Neuron (in vitro differentiated cells): Measurements from ENCODE around the gene IFNA8.
"Not testable (repeated sequence)": the region's sequence is repeated elsewhere in the genome, so short reads cannot be mapped to it uniquely, and the experiment has no call there.

ENCODE experiments used
- H2AFZ ChIP-seq: one replicate; pipeline ENCODE4 v1.6.1; 2013; ENCODE audit warnings: low read depth, mild to moderate bottlenecking, inconsistent platforms, low read length, moderate library complexity
- H3K27me3 ChIP-seq: one replicate; pipeline ENCODE4 v1.6.1; 2013; ENCODE audit warnings: low read length; ENCODE audit not compliant: insufficient read depth
- H3K36me3 ChIP-seq: one replicate; pipeline ENCODE4 v1.6.1; 2013; ENCODE audit warnings: low read length; ENCODE audit not compliant: insufficient read depth
- H3K4me1 ChIP-seq: one replicate; pipeline ENCODE4 v1.6.1; 2013; ENCODE audit warnings: low read length; ENCODE audit not compliant: insufficient read depth
- H3K4me3 ChIP-seq: 2 replicates; pipeline ENCODE4 v1.5.1; 2013; ENCODE audit warnings: mild to moderate bottlenecking, low read length, moderate library complexity
- H3K9me3 ChIP-seq: one replicate; pipeline ENCODE4 v1.6.1; 2013; ENCODE audit warnings: low read length

Gene IFNA8

DNA sequence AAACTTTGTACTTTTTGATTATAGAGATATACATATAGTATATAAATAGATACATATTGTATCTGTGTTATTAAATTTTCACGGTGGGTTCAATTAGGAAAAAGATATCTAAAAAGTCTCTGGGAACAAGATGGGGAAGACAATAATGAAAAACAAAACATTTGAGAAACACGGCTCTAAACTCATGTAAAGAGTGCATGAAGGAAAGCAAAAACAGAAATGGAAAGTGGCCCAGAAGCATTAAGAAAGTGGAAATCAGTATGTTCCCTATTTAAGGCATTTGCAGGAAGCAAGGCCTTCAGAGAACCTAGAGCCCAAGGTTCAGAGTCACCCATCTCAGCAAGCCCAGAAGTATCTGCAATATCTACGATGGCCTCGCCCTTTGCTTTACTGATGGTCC is 31.2 kb downstream of the IFNA8 start, which contains the start of gene IFNA1:
TSS of gene IFNA1 (plus strand) at position 301 of the 400 bp plus-strand sequence. CDS start at position 370, 69 bp downstream.
- Histone ChIP-seq H2AFZ (no peak within 1 kb of the TSS), H3K36me3 (no peaks in the 10 kb centered on the region), H3K9me3 (no peaks in the 10 kb centered on the region), H3K4me3 (no peak within 1 kb of the TSS), H3K27me3 (no peaks in the 10 kb centered on the region), H3K4me1 (no peaks in the 10 kb centered on the region)

GRCh38 chr9:21443849-21444625 is 35.1 kb downstream of the IFNA8 start:
- no peak overlapping the region for H2AFZ ChIP-seq
- no peaks in the 10 kb centered on the region for H3K4me1 ChIP-seq
- H3K36me3 ChIP-seq = no peaks in the 10 kb centered on the region
- no peaks in the 10 kb centered on the region for H3K27me3 ChIP-seq
- H3K4me3 ChIP-seq = no peak overlapping the region
- no peaks in the 10 kb centered on the region for H3K9me3 ChIP-seq

DNA sequence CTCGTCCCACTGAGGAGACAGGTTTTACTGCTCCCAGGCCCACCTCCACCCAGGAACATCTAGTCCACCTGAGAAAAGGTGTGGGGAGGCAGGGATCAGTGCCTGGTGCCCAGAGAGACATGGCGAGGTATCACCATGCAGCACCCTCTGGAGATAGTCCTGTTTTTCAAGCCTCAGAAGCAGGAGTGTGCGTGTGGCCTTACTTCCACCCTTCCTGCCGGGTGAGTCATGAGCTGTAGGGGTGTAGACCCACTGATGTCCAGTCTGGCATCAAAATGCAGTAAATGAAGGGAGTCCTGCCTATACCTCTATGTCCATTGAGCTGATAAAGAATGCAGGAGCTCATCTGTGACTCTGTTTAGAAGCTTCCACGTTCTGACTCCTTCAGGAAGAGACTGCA is 40.4 kb downstream of the IFNA8 start:
- H3K4me3 ChIP-seq, H3K27me3 ChIP-seq, H3K9me3 ChIP-seq, H3K4me1 ChIP-seq, H2AFZ ChIP-seq, H3K36me3 ChIP-seq: not testable (repeated sequence)

DNA sequence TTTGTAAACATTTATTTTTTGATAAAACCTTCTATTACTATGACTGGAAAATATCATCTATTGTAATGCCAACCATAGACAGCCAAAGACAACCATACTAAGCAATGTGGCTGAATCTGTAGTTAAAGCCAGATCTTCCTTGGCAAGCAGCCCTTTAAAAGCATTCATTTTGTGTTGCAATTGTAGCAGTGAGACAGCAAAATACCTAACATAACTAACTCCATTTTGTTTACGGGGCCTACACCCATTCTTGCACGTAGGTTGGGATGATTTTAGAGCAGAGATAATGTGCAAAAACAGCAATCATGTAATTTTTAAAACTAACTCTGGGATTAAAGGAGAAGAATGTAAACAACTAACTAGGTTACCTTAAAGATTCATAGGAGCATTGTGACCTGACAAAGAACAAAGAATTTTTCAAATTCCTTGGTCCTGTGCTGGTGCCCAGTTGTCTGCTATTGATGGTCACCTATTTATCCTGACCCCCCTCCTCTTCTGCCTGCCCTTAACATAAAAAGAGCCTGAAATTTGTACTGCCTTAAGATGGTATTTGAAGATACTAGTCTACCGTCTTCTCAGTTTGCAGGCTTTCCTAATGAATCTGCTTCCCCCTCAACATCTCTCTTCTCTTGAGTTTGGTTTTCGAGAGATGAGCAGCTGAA is 41.9 kb downstream of the IFNA8 start:
- no peaks in the 10 kb centered on the region for H3K9me3 ChIP-seq
- no peak overlapping the region for H3K4me3 ChIP-seq
- no peaks in the 10 kb centered on the region for H3K4me1 ChIP-seq
- no peaks in the 10 kb centered on the region for H3K36me3 ChIP-seq
- H3K27me3 ChIP-seq = no peaks in the 10 kb centered on the region
- no peak overlapping the region for H2AFZ ChIP-seq

GRCh38 chr9:21452681-21453080 is 43.8 kb downstream of the IFNA8 start:
- H3K27me3 ChIP-seq = no peaks in the 10 kb centered on the region

GRCh38 chr9:21454149-21454548 is 45.2 kb downstream of the IFNA8 start:
- Histone ChIP-seq H3K36me3 (no peaks in the 10 kb centered on the region), H3K9me3 (no peaks in the 10 kb centered on the region), H3K27me3 (no peaks in the 10 kb centered on the region), H2AFZ (no peak overlapping the region), H3K4me3 (no peak overlapping the region), H3K4me1 (no peaks in the 10 kb centered on the region)

More at GRCh38 chr9:21452681-21453080, 43.8 kb downstream of the IFNA8 start:
- Histone ChIP-seq H3K4me1 (no peaks in the 10 kb centered on the region), H3K36me3 (no peaks in the 10 kb centered on the region), H2AFZ (no peak overlapping the region), H3K4me3 (no peak overlapping the region), H3K9me3 (no peaks in the 10 kb centered on the region)

- Histone ChIP-seq H3K9me3 (no peaks in the 10 kb centered on the region), H3K4me1 (no peaks in the 10 kb centered on the region), H3K27me3 (no peaks in the 10 kb centered on the region), H3K36me3 (no peaks in the 10 kb centered on the region), H2AFZ (no peak overlapping the region), H3K4me3 (no peak overlapping the region)
Measured at GRCh38 chr9:21455320-21455719, 46.4 kb downstream of the IFNA8 start.
